Right lobe of liver (tissue), 6 donors: ENCODE data around the gene FANCD2. TPM values are rescaled to one million over a fixed set of nuclear protein-coding genes. Genes with fewer than 3 reads are reported as not detected.
"Not testable (repeated sequence)": the region's sequence is repeated elsewhere in the genome, so short reads cannot be mapped to it uniquely, and the experiment has no call there.

Experiments
- ATAC-seq, 4 donors: fragments of 200-7000 bp; cut with Tn5 transposase; one replicate each; pipeline ENCODE4 v1.9.1; 2020; ENCODE audit warnings: mild to moderate bottlenecking in 4 of 4, moderate library complexity in 4 of 4
- DNase-seq, 3 donors: peaks; one replicate each; pipeline ENCODE4 v3.0.0-alpha.2; 2020
- H3K27ac ChIP-seq, 3 donors: fragments of 200-600 bp; one replicate each; pipeline ENCODE4 v1.8.0; 2022
- H3K27me3 ChIP-seq, 2 donors: fragments of 200-600 bp; one replicate each; pipeline ENCODE4 v1.8.0; 2022
- H3K36me3 ChIP-seq, 4 donors: fragments of 200-600 bp; sonication (generic) in 1 of 4; one replicate each; pipeline versions ENCODE4 v1.5.1 to v1.8.0; 2017 to 2022; ENCODE audit warnings: control low read depth in 1 of 4
- H3K4me1 ChIP-seq, 4 donors: fragments of 200-600 bp; sonication (generic) in 1 of 4; one replicate each; pipeline versions ENCODE4 v1.5.1 to v1.8.0; 2017 to 2022; ENCODE audit warnings: control low read depth in 1 of 4
- H3K4me3 ChIP-seq, 3 donors: fragments of 200-600 bp; one replicate each; pipeline ENCODE4 v1.8.0; 2022
- H3K9me3 ChIP-seq, 4 donors: fragments of 200-600 bp; sonication (generic) in 1 of 4; one replicate each; pipeline versions ENCODE4 v1.5.1 to v1.8.0; 2017 to 2022; ENCODE audit warnings: control low read depth in 1 of 4
- POLR2A ChIP-seq: fragments of 450-650 bp; IDR thresholded peaks from one replicate; pipeline ENCODE4 v1.6.1; 2017; ENCODE audit warnings: antibody characterized with exemption, mild to moderate bottlenecking
- WGBS: methylation state at CpG from one replicate; pipeline ENCODE4 v1.1.6; 2018; ENCODE audit warnings: low coverage, low lambda C conversion rate; ENCODE audit not compliant: insufficient coverage; ENCODE audit errors: missing lambda C conversion rate; 5-methylcytosine and 5-hydroxymethylcytosine counted together
- intact Hi-C, 2 donors: fragments of 100-400 bp; cut with DNase I; formaldehyde crosslinking; loops; one replicate each; pipeline versions ENCODE4 v1.11.2 to v1.14.1; 2022
- total RNA-seq, 6 experiments: library from RNA; depleted of rRNA in 2 of 6; stranded (reverse); fragments of >200 nt in 2 of 6; fragmentation: NEBNext Ultra II Directional in 3 of 6; extraction: Animal tissue kit (Norgen Biotek cat#: 25700) in 3 of 6; gene quantifications; one replicate each; pipeline versions ENCODE4 v1.1.0 to v1.2.4, GENCODE V29; 2016 to 2023
- TF ChIP-seq, protein P1 (sequence below), 4 donors: fragments of 200-600 bp in 3 of 4; fragments of 450-650 bp in 1 of 4; IDR thresholded peaks; one replicate each; pipeline versions ENCODE4 v1.5.1 to v1.8.0; 2016 to 2022; ENCODE audit warnings: antibody characterized with exemption in 4 of 4, mild to moderate bottlenecking in 2 of 4
- donor health status: DM: no; HTN: yes; CAD: no.
- donor health status: DM: no; HTN: no; CAD: no.
- donor health status: DM: no; HTN: no; CAD: no.
- donor health status: DM: no; HTN: yes; CAD: no.
- donor health status: DM: no; HTN: yes; CAD: no.

Gene FANCD2
- total RNA-seq, 6 experiments from 2014 or later: 0.40 to 4.8 (median 1.8) TPM

GRCh38 chr3:10055097-10055496 lies 28.9 kb downstream of the FANCD2 start:
- peak; percentile 35 to 71 (median 52) for ATAC-seq
- no peaks in the 10 kb centered on the region for H3K9me3 ChIP-seq
- TF ChIP-seq, protein P1, sequence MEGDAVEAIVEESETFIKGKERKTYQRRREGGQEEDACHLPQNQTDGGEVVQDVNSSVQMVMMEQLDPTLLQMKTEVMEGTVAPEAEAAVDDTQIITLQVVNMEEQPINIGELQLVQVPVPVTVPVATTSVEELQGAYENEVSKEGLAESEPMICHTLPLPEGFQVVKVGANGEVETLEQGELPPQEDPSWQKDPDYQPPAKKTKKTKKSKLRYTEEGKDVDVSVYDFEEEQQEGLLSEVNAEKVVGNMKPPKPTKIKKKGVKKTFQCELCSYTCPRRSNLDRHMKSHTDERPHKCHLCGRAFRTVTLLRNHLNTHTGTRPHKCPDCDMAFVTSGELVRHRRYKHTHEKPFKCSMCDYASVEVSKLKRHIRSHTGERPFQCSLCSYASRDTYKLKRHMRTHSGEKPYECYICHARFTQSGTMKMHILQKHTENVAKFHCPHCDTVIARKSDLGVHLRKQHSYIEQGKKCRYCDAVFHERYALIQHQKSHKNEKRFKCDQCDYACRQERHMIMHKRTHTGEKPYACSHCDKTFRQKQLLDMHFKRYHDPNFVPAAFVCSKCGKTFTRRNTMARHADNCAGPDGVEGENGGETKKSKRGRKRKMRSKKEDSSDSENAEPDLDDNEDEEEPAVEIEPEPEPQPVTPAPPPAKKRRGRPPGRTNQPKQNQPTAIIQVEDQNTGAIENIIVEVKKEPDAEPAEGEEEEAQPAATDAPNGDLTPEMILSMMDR (IDR thresholded peaks at IDR 0.05): no peak
- no peak for TF ChIP-seq POLR2A
- no peaks in the 10 kb centered on the region for H3K36me3 ChIP-seq
- DNase-seq: no peak
- no peak overlapping the region for H3K27ac ChIP-seq
- 92% methylated on average over 4 of the region's 4 CpGs for WGBS
- H3K4me3 ChIP-seq: no peak overlapping the region
- H3K4me1 ChIP-seq: peaks cover 0 to 8% (median 0%) of the 10 kb centered on the region in 4 donors
- intact Hi-C loops: no loop called here
- no peaks in the 10 kb centered on the region for H3K27me3 ChIP-seq

DNA sequence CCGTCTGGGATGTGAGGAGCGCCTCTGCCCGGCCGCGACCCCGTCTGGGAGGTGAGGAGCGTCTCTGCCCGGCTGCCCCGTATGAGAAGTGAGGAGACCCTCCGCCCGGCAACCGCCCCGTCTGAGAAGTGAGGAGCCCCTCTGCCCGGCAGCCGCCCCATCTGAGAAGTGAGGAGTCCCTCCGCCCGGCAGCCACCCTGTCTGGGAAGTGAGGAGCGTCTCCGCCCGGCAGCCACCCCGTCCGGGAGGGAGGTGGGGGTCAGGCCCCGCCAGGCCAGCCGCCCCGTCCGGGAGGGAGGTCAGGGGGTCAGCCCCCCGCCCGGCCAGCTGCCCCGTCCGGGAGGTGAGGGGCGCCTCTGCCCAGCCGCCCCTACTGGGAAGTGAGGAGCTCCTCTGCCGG lies 43.8 kb downstream of the FANCD2 start:
- intact Hi-C loops, DNase-seq, H3K4me1 ChIP-seq, ATAC-seq, H3K9me3 ChIP-seq, H3K36me3 ChIP-seq, H3K27ac ChIP-seq, H3K4me3 ChIP-seq, H3K27me3 ChIP-seq: not testable (repeated sequence)
- no CpG with 5 or more reads among the region's 33 CpGs for WGBS

DNA sequence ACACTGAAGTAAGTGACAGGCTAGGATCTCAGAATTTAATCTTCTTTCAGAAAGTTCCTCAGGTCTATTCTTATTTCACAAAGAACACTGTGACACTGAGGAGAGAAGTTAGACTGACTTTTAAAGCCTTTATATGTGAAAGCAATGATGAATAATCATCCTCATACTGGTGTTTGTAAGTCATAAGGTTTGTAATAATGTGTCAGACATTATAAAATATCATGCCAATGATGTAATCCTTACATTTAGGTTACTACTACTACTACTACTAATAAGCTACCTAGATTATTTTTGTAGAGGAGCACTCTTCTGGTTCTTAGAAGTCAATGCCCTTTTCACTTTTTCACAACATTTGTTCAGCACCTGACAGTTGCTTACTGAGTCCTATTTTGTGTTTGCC lies 48.4 kb downstream of the FANCD2 start:
- no peaks in the 10 kb centered on the region for H3K4me1 ChIP-seq
- no peak overlapping the region for H3K4me3 ChIP-seq
- TF ChIP-seq, protein P1 (IDR thresholded peaks at IDR 0.05): no peak
- no peak for TF ChIP-seq POLR2A
- H3K9me3 ChIP-seq: no peaks in the 10 kb centered on the region
- intact Hi-C loops: no loop called here
- no peaks in the 10 kb centered on the region for H3K36me3 ChIP-seq
- no peak for ATAC-seq
- DNase-seq: no peak
- H3K27ac ChIP-seq: no peak overlapping the region
- H3K27me3 ChIP-seq: no peaks in the 10 kb centered on the region

- WGBS: 86% methylated on average over 3 of the region's 4 CpGs
- TF ChIP-seq, protein P1 (IDR thresholded peaks at IDR 0.05): no peak
- TF ChIP-seq POLR2A: no peak
- intact Hi-C loops: no loop called here
- Histone ChIP-seq H3K9me3 (no peaks in the 10 kb centered on the region), H3K4me3 (no peak overlapping the region), H3K27ac (no peak overlapping the region), H3K36me3 (no peaks in the 10 kb centered on the region), H3K4me1 (no peaks in the 10 kb centered on the region), H3K27me3 (no peaks in the 10 kb centered on the region)
- DNase-seq (no peak), ATAC-seq (no peak)
These were observed 55.6 kb downstream of the FANCD2 start for GRCh38 chr3:10081871-10082270.

- no peak for TF ChIP-seq POLR2A
- TF ChIP-seq, protein P1 (IDR thresholded peaks at IDR 0.05): no peak
- ATAC-seq (no peak), DNase-seq (no peak)
- H3K27ac ChIP-seq: no peak overlapping the region
- no peak overlapping the region for H3K4me3 ChIP-seq
- H3K36me3 ChIP-seq: no peaks in the 10 kb centered on the region
- H3K4me1 ChIP-seq: no peaks in the 10 kb centered on the region
- no peaks in the 10 kb centered on the region for H3K27me3 ChIP-seq
- no peaks in the 10 kb centered on the region for H3K9me3 ChIP-seq
- WGBS: 100% methylated on average over 1 of the region's 1 CpG
- intact Hi-C loops: no loop called here
These were observed 59.5 kb downstream of the FANCD2 start for GRCh38 chr3:10085738-10086137.
